Adrenal gland (tissue), 5 donors: ENCODE measurements around the gene IL1RL2.

Experiments
- CTCF ChIP-seq, 6 experiments: fragments of 450-650 bp in 4 of 6; fragments of 200-600 bp in 2 of 6; sonication (generic) in 1 of 6; IDR thresholded peaks; 1 replicate in 5 of 6; 2 replicates in 1 of 6; pipeline versions ENCODE4 v1.5.1 to v1.8.0; 2016 to 2021; ENCODE audit warnings: antibody characterized with exemption in 6 of 6, mild to moderate bottlenecking in 2 of 6, moderate library complexity in 1 of 6
- POLR2A ChIP-seq, 2 donors: fragments of 450-650 bp; IDR thresholded peaks; one replicate each; pipeline ENCODE4 v1.6.1; 2017; ENCODE audit warnings: antibody characterized with exemption in 2 of 2, mild to moderate bottlenecking in 2 of 2, moderate library complexity in 1 of 2
- donor health status: DM: no; HTN: no; CAD: no.

- TF ChIP-seq CTCF (IDR thresholded peaks at IDR 0.05) (no peak), POLR2A (IDR thresholded peaks at IDR 0.05) (no peak)
These were observed 69.5 kb downstream of the IL1RL2 start for GRCh38 chr2:102256276-102256675.
